Smooth muscle cell of the brain vasculature (primary cell): Measurements from ENCODE around the gene SLC6A9.
A peak's percentile ranks its signal among the peaks of the same experiment; 100 is the strongest.

Source experiments
- DNase-seq: peaks from one replicate; pipeline ENCODE4 v3.0.0-alpha.2; 2012; ENCODE audit warnings: low read depth, low spot score

The SLC6A9 gene

DNA sequence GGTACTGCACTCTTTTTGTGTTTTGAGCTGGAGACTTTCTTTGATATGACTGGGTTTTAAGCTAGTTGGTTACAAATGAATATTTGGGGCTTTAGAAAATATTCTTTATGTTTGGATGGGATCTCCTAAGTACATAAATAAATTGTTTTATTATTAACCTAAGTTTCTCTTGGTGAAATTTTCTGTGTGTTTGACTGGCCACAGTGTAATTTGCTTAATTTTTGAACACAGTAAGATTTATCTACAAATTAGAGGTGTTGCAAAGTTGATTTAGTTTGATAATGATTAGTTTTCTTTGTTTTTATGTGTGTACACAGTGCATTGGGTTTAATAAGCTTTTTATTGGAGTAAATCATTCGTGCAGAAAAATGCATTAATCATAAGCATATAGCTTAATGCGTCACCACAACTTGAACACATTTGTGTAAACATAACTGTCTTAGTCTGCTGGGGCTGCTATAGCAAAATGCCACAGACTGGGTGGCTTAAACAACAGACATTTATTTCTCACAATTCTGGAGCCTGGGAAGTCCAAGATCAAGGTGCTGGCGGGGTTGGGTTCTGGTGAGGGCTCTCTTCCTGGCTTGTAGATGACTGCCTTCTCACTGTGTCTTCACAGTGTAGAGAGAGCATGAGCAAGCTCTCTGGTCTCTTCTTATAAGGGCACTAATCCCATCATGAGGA lies 17.4 kb upstream of the SLC6A9 start:
- DNase-seq, result no peak

DNA sequence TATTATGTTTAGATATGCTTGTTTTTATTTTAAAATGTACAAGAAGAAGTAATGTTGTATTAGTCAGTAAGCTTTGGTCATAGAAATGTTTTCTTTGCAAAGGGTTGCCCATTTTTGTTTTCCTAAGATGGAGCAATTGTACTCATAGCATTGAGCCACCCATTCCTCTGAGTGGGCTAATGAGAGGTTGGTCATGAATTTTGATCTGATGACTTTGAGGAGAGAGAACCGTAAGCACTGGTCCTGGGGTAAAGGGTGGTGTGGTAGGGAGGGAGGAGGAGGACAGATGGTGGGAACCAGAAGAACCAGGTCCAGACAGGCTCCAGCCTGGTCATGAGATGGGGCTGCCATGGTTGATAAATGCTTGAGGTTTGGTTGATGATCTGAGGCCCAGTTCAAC lies 15.9 kb upstream of the SLC6A9 start:
- no peak for DNase-seq

DNA sequence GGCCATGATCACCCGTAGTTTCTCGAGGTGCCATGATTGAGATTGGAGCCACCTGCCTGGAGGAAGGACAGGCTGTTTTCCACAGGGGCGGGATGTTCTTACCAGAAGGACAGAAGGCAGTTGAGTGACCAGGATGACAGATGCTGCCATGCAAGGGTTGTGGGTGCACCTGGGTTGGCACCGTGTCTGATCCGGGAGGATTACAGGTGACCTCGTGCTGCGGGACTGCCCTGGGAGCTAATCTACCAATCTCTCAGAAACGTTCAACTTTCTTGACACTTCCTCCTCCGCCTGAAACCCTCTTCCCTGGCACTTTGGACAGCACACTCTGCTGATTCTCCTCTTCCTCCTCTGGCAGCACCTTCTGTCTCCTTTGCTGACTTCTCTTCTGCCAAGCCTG lies 13.8 kb upstream of the SLC6A9 start:
- no peak for DNase-seq

DNA sequence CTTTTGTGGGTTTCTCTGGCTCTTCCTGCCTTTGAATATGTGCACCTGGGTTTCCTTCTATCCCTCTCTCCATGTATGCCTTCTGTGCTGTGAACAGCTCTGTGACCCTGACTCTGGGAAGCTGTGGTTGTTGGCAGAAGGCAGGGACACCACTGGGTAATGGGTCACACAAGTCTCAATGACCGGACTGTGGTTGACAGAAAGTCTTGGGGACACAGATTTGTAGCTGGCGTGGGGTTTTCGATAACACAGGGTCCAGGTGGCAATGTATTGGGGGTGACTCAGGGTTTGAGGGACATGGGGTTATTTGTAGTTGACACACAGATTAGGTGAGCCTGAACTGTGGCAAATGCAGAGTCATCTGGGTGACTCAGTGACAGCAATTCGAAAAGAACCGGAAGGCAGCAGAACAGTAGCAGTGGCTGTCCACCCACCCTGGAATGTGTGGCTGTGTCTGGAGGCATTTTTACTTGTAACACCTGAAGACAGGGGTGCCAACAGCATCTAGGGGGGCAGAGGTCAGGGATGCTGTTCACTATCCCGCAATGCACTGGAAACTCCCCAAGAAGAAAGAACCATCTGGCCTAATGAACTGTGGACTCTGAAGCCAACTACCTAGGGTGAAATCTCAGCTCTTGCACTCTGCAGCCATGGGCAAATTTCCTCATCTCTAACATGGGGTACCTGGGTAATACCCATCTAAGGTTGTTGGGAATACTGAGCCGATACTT lies 13.0 kb upstream of the SLC6A9 start:
- no peak for DNase-seq

DNA sequence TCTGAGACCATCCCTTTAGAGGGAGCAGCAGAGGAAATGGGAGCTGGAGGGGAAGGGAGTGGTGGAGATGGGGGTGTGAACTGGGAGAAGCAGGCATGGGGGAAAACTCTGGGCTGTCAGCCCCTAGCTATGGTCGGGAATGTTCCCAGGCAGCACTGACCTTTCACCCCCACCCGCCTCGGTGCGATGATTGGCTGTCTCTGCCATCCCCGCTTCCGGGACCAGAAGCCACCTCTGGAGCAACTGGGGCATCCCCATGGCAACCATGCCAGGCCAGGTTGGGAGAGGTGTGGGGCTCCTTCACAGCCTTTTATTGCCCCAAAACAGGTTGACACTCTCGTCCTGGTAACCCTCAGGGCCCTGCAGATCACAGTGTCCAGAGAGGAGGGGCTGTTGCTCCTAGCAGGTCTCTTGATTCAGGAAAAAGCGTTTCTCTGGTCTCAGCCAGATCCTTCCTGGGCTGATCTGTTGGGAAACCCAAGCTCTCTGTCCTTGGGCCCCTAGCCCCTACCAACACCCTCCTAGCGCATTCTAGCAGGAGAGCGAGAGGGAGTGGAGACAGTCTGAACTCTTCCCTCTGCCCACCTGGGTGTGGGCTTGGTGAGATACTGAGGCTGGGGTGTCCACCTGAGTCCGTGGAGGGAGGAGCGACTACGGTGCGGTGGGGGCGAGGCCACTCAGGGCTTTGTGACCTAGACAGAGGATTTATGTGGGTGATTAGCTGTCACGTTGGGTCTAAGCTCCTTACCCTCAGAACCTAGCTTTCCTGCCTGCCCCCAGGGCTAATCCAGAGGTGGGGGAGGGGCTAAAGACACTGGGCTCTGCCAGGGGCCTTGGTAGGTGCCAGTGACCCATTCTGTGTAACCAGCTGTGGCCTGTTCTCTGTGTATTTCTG lies 12.2 kb upstream of the SLC6A9 start:
- DNase-seq, result no peak

DNA sequence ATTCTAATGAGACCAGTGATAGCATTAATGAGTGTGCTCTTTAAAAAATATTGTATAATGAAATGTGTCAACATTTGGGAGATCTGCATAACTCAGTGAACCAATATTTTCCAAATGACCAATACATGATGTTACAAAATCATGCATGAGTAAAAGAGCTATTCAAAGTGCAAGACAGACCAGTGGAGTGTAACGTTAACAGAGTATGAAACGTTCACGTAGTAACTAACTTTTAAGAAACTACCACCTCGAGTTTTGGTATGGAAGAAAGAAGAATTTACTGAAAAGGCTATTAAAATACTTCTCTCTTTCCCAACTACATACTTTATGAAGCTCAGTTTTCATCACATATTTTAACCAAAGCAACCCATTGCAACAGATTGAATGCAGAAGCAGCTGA lies 9.6 kb upstream of the SLC6A9 start:
- no peak for DNase-seq

DNA sequence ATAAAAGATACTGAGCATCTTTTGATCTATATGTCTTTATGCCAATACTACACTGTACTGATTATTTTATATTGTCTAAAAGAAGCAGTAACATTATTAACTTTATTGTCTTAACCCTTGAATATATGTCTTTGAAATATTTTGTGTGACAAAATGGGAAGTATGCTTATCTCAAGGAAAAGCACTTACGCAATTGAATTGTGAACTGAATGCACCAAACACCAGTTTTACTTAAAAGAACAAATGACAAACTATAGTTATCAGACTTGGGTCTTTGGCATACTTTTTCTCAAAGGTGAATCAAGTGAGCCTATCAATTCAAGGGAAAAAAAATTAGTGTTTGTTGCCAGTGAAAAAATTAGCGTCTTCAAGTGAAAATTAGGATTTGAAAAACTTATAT lies 9.2 kb upstream of the SLC6A9 start:
- no peak for DNase-seq

DNA sequence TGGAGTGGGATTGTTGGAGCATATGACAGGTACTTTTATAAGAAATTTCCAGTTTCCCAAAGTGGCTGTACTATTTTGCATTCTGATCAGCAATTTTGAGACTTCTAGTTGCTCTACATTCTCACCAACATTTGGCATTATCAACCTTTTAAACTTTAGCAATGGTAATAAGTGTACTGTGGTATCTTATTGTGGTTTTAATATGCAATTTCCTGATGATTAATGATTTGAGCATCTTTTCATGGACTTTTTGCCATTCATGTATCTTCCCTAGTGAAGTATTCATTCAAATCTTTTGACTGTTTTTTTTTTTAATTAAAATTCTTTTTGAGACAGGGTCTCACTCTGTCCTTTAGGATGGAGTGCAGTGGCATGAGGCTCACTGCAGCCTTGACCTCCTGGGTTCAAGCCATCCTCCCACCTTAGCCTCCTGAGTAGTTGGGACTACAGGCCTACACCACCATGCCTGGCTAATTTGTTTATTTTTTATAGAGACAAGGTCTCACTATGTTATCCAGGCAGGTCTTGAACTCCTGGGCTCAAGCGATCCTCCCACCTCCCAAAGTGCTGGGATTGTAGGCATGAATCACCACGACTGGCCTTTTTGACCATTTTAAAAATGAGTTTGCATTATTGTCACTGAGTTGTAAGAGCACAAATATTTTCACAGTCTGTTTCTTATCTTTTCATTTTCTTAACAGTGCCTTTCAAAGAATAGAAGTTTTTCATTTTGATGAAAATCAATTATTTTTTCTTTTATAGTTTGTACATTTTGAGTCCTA lies 7.8 kb upstream of the SLC6A9 start:
- no peak for DNase-seq

DNA sequence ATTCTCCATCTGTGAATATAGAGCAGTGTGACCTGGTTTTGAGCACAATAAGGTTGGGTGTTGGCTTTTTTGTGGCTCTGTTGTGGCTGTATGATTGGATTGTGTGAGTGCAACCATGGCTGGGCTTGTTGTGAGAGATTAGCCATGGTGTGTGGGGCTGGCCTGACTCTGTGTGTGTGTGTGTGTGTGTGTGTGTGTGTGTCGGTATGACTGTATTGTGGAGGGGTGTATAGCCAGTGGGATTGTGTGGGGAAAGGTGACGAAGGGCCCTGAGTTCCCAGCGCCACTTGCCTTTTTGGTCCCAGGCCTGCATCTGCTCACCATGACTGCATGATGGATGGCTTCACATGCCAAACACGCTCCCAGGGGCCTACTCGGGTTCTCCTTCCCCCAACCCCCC lies 5.9 kb upstream of the SLC6A9 start:
- DNase-seq, result no peak

DNA sequence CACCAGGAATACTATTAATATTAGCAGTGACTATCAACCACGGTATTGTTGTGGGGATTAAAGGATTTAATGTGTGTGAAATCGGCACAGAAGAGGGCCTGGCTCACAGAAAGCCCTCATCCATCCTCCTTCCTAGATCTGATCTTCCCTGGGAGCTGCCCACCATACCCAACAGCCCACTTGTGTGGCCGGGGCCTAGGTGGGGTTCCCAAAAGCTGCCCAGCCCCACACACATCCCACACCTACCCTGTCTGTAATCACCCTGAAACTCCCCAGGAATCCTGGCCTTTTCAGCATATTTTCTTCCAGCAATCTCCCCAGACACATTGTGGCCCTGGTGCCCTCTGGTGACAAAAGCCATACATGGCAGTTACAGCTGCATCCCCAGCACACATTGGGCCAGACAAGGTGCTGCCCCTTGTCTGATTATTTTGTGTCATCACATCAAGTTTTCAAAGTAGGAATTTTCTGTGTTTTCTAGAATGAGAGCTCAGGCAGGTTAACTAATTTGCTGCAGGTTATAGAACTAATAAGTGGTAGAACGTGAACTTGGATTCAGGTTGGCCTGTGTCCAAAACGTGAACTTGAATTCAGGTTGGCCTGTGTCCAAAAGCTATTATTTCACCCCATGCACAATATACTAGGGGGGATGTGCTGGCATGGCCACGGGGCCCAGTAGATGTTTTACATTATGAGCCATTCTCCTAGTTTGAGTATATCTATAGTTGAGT lies 5.3 kb upstream of the SLC6A9 start:
- DNase-seq, result no peak

DNA sequence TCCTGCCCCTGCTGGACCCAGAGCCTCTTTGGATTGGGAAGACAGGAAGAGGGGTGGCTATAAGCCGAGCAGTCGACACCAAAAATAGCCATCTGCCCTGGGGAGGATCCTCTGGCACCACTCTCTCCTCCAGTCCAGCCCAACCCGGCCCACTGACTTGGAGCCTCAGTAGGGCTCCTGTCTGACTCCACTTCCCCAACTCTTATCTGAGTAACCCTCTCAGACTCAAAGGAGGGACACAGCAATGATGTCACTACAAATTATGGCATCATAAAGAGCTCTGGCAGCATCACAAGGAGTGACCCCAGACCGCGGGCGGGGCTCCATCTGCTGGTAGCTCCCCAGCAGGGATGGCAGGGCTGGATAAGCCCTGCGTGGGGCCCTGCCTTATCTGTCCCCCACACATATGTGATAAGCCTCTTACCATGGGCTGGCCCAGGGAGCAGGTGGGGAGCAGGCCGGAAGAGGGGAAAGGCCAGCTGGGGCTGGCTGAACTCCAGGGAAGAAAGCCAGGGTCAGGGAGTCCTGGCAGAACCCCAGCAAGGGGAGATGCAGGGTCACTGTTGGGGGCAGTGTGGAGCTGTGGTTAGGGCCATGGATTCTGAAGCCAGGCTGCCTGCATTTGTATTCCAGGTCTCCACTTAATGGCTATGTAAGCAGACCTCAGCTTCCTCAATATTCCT lies 4.6 kb upstream of the SLC6A9 start:
- no peak for DNase-seq

DNA sequence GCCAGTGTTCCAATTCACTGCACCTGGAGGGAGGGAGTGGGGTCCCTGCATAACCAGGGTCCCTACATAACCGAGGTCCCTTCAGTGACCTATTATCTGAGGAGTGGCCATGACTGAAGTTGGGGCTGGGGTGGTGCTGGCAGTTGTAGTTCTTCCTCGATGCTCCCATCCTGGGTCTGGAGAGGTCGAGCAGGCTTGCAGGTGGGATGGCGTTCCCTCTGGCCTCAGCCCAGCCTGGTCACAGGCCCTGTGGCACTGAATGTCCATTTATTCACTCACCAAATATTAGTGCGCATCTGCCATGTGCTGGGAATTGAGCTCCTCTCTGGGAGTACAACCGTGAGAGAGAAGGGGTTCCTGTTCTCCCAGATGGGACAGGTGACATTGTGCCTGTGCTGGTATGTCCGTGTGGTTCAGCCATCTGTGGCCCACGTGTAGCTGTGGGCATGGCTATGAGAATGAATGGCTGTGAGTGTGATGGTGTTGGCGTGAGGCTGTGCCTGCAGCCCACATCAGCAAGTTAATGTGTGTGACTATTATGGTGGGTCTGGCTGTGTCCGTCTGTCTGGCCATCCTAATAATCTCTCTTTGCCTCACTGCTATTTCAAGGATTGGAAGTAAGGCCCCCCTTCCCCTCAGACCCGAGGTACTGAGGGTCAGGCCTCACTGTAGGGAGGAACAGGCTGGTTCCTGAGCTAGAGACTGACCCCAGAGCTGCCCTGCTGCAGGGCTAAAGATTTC lies 3.9 kb upstream of the SLC6A9 start:
- DNase-seq, result no peak

DNA sequence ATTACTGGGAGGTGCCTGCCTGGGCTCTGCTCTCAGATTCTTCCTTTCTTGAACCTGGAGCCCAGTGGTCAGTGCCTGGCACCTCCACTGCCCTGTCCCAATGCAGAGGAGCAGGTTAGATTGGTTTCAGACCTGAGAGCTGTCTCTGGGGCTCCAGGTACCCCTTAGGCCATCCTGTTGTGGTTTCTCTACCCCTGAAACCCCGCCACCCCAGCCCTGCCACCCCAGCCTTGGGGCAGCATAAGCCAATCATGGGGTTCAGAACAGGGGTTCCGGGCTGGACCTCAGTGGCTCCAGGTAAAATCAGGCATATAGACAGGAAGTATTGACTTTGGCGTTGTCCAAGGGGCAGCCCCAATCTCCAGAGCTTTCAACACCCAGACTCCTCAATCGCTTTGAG lies 3.2 kb upstream of the SLC6A9 start:
- DNase-seq, result no peak

DNA sequence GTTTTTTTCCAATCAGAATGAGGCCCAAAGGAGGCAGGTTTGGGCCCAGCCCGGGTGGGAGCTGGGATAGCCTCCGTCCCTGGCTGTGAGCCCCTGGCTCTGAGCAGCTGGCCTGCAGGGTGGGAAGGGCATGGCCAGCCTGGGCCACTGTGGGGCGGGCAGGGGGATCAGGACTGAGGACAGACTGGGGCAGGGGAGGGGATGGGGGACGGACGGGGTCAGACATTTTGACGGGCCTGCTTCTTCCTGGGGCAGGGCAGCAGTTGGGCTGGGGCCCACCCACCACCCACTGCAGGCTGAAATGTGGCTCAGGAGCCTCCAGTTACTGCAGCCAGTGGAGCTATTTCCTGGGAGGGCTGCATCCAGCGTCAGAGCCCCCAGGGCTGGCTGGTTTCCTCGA lies 2.5 kb upstream of the SLC6A9 start:
- DNase-seq, result no peak

DNA sequence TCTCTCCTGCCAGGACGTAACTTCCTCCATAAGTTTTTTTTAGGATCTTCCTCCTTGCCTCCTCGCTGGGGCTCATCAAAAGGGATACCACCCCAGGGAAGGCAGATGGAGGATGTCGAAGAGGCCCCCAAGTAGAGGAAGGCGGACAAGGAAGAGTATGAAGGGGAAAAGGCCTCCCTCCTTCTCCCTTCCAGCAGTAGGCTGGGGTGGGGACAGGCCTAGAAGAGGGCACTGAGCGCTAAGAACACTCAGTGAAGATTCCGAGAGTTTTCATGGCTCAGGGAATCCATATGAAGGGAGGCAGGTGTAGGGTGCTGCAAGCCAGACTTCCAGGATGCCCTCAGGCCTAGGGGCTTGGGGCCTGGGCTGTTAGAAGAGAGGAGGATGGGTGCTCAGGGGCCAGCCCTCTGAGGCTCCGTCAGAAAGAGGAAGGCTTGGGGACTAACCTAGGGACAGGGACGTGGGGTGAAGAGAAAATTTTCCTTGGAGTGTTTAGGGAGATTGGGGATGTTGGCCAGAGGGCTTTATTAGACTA lies 1.8 kb upstream of the SLC6A9 start:
- DNase-seq, result no peak

DNA sequence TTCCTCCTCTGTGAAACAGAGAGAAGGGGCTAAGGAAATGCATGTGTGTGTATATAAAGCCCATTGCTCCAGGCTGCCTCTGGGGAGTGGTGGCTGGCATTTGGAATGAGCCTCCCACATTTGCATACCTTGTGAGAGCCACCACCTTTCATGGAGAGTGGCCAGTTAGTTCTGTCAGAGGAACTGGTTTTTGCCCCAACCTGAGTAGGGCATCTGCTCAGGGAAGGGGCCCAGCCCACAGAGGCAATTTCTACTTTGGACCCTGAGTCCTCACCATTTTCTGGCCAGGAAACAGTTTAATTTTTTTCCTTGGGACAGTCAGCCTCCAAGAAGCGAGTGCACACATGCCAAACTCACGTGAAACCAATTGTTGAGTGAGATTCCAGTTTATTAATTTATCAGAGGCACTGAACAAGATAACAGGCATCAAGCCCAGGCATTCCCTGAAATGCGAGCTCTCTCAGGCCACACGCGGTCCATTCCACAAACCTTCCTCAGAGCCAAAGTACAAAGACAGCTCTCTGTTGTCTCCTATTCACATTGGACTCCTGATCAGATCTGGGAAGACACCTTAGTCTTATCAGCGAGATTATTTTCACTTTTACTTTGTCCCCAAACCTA lies 1.0 kb upstream of the SLC6A9 start:
- DNase-seq, result no peak

DNA sequence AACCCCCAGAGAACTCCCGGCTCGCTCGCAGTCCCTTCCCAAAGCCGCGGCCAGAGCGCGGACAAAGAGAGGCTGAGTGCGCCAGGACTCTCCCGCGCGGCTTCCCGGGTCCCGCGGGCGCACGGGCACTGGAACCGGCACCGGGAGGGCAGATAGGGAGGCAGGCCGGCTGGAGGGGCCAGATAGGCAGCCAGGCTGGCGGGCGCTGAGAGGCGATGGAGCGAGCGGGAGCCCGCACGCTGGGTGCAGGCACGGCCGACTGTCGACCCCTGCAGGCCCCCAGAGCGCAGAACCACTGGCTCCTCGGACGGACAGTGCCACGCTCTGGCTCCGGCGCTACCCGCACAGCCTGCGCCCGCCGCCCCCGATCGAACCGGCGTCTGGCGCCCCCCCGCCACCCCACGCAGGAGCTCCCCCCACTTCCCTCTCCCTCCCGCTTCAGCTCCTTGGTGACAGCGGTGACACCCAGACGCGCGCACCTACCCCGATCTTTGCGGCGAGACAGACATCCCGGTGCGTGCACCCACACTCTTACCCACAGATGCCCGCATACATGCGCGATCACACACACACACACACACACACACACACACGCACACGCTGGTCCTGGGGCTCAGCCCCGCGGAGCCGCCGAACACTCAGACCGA lies 534 bp downstream of the SLC6A9 start:
- DNase-seq, result no peak

DNA sequence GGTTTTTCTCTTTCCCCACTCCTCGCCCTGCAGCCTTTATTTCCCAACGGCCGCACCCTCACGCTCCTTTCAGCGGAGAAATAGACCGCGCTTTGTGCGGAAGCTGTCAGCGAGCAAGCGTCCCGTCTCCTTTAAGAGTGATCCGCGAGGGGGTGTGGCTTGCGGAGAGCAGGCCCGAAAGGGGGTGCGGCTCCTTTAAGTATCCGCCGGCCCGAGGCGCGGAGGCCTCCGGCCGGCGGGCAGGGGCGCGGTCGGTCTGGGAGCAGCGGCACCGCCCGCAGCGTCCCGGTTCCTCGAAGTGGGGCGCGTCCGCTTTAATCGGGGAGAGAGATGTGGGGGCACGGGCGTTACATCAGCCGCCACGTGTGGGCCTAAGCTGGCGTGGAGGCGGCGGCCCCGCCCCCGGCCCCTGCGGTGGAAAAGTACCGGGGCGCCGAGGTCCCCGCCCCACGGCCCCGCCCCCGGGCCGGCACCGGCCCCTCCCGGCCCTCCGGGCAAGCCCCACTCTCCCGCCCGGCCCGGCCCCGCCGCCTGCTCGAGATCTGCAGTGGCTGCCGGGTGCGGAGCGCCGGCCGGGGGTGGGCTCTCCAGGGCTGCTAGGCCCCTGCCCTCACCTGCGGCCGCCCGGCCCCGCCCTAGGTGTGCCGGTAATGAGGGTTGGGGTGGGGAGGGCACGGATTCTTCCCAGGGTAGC lies 1.2 kb downstream of the SLC6A9 start:
- DNase-seq, result peak; percentile 64
